Measurements from ENCODE around the gene PLIN3.

GRCh38 chr19:4914736-4915501 is 47.5 kb upstream of the PLIN3 start:
- TF ChIP-seq POU6F1 (CRISPR knock-in tag; IDR thresholded peaks at IDR 0.05; ENCODE audit: borderline replicate concordance, low read depth) (no peak), GLIS3 (CRISPR knock-in tag; IDR thresholded peaks at IDR 0.05) (no peak), ZFP3 (CRISPR knock-in tag; IDR thresholded peaks at IDR 0.05) (no peak), PPARA (CRISPR knock-in tag; IDR thresholded peaks at IDR 0.05; ENCODE audit: borderline replicate concordance) (no peak), CSDC2 (CRISPR knock-in tag; IDR thresholded peaks at IDR 0.05) (no peak), ESRRG (CRISPR knock-in tag; IDR thresholded peaks at IDR 0.05) (no peak), OSR1 (CRISPR knock-in tag; IDR thresholded peaks at IDR 0.05) (no peak), ZNF70 (CRISPR knock-in tag; IDR thresholded peaks at IDR 0.05) (no peak), ISL1 (CRISPR knock-in tag; IDR thresholded peaks at IDR 0.05) (no peak), ZNF565 (CRISPR knock-in tag; conservative IDR thresholded peaks at IDR 0.05; ENCODE audit: low read depth) (no peak), ZNF8 (CRISPR knock-in tag; IDR thresholded peaks at IDR 0.05) (no peak)
- TF ChIP-seq, protein P1, sequence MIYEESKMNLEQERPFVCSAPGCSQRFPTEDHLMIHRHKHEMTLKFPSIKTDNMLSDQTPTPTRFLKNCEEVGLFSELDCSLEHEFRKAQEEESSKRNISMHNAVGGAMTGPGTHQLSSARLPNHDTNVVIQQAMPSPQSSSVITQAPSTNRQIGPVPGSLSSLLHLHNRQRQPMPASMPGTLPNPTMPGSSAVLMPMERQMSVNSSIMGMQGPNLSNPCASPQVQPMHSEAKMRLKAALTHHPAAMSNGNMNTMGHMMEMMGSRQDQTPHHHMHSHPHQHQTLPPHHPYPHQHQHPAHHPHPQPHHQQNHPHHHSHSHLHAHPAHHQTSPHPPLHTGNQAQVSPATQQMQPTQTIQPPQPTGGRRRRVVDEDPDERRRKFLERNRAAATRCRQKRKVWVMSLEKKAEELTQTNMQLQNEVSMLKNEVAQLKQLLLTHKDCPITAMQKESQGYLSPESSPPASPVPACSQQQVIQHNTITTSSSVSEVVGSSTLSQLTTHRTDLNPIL (CRISPR knock-in tag; IDR thresholded peaks at IDR 0.05; ENCODE audit: low read depth): no peak
- TF ChIP-seq, protein P2, sequence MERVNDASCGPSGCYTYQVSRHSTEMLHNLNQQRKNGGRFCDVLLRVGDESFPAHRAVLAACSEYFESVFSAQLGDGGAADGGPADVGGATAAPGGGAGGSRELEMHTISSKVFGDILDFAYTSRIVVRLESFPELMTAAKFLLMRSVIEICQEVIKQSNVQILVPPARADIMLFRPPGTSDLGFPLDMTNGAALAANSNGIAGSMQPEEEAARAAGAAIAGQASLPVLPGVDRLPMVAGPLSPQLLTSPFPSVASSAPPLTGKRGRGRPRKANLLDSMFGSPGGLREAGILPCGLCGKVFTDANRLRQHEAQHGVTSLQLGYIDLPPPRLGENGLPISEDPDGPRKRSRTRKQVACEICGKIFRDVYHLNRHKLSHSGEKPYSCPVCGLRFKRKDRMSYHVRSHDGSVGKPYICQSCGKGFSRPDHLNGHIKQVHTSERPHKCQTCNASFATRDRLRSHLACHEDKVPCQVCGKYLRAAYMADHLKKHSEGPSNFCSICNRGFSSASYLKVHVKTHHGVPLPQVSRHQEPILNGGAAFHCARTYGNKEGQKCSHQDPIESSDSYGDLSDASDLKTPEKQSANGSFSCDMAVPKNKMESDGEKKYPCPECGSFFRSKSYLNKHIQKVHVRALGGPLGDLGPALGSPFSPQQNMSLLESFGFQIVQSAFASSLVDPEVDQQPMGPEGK (CRISPR knock-in tag; IDR thresholded peaks at IDR 0.05; ENCODE audit: borderline replicate concordance): no peak

Measured in SK-N-SH treated with all-trans-retinoic acid at 6 μM for 48 hours (cell line).